HCT116 (cell line): ENCODE measurements around the gene FBRS.

Source experiments
- CTCF ChIP-seq, 3 experiments: fragments of 200-600 bp in 1 of 3; sonication (generic) in 1 of 3; IDR thresholded peaks in 2 of 3; conservative IDR thresholded peaks in 1 of 3; 2 replicates each; pipeline ENCODE4 v1.5.1; 2012 to 2017; ENCODE audit warnings: low read depth in 2 of 3, low read length in 2 of 3, antibody characterized with exemption in 1 of 3, borderline replicate concordance in 1 of 3, control low read depth in 1 of 3, mild to moderate bottlenecking in 1 of 3, mixed read lengths in 1 of 3, mixed run types in 1 of 3, moderate library complexity in 1 of 3; ENCODE audit not compliant: insufficient read depth in 1 of 3
- ELF1 ChIP-seq: IDR thresholded peaks from 2 replicates; pipeline ENCODE4 v1.6.1; 2012; ENCODE audit warnings: low read depth, borderline replicate concordance
- EZH2 ChIP-seq: fragments of 200-600 bp; sonication (generic); IDR thresholded peaks from 2 replicates; pipeline ENCODE4 v1.6.1; 2017; ENCODE audit warnings: antibody characterized with exemption, mixed run types
- EZH2phosphoT487 ChIP-seq: fragments of 200-600 bp; IDR thresholded peaks from 2 replicates; pipeline ENCODE4 v1.6.1; 2018; ENCODE audit warnings: antibody characterized with exemption, borderline replicate concordance
- JUND ChIP-seq: IDR thresholded peaks from 2 replicates; pipeline ENCODE4 v1.6.1; 2012
- MAX ChIP-seq: IDR thresholded peaks from 2 replicates; pipeline ENCODE4 v1.6.1; 2012
- POLR2A ChIP-seq: IDR thresholded peaks from 2 replicates; pipeline ENCODE4 v1.7.0; 2011; ENCODE audit warnings: borderline replicate concordance; ENCODE audit not compliant: insufficient read depth, insufficient read length; ENCODE audit errors: extremely low read depth
- POLR2AphosphoS5 ChIP-seq: IDR thresholded peaks from 2 replicates; pipeline ENCODE4 v1.6.1; 2011; ENCODE audit warnings: mild to moderate bottlenecking, low read depth, low read length, moderate library complexity
- RAD21 ChIP-seq: IDR thresholded peaks from 2 replicates; pipeline ENCODE4 v1.6.1; 2012; ENCODE audit warnings: low read depth, mild to moderate bottlenecking
- REST ChIP-seq: IDR thresholded peaks from 2 replicates; pipeline ENCODE4 v1.6.1; 2012; ENCODE audit warnings: low read depth
- SIN3A ChIP-seq: IDR thresholded peaks from 2 replicates; pipeline ENCODE4 v1.6.1; 2012; ENCODE audit warnings: low read depth
- TCF7L2 ChIP-seq: IDR thresholded peaks from 2 replicates; pipeline ENCODE4 v1.7.0; 2011; ENCODE audit warnings: borderline replicate concordance, inconsistent platforms; ENCODE audit not compliant: insufficient read depth, insufficient read length; ENCODE audit errors: extremely low read depth
- YY1 ChIP-seq: IDR thresholded peaks from 2 replicates; pipeline ENCODE4 v1.6.1; 2011; ENCODE audit warnings: low read length, low read depth, moderate library complexity, mild to moderate bottlenecking; ENCODE audit not compliant: insufficient replicate concordance; ENCODE audit errors: extremely low read depth
- ZNF274 ChIP-seq: fragments of 200-500 bp; sonication (Bioruptor generic); IDR thresholded peaks from 2 replicates; pipeline ENCODE4 v1.6.1; 2014; ENCODE audit warnings: mild to moderate bottlenecking, low read depth, low read length, inconsistent platforms

- no peak for TF ChIP-seq CTCF (IDR thresholded peaks at IDR 0.05 in 2 of 3, conservative IDR thresholded peaks at IDR 0.05 in 1 of 3; ENCODE audit: borderline replicate concordance in 1 of 3, insufficient read depth in 1 of 3, low read depth in 2 of 3, low read length in 2 of 3)
- no peak for TF ChIP-seq ELF1
- no peak for TF ChIP-seq POLR2AphosphoS5
- TF ChIP-seq POLR2A: no peak
- no peak for TF ChIP-seq MAX
- no peak for TF ChIP-seq EZH2
- no peak for TF ChIP-seq REST
- TF ChIP-seq SIN3A: no peak
- TF ChIP-seq JUND: no peak
- TF ChIP-seq TCF7L2: no peak
- TF ChIP-seq YY1: no peak
- no peak; the same call in 1 of the 2 replicates for TF ChIP-seq RAD21
- TF ChIP-seq EZH2phosphoT487: no peak
- TF ChIP-seq ZNF274: no peak
Observed at GRCh38 chr16:30647274-30647571, 11.0 kb upstream of the FBRS start.
